LNCaP clone FGC (cell line): ENCODE measurements around the gene PDP2.
"Not testable (repeated sequence)": the region's sequence is repeated elsewhere in the genome, so short reads cannot be mapped to it uniquely, and the experiment has no call there.

Experiments
- DNase-seq: peaks from one replicate; pipeline ENCODE4 v3.0.0-alpha.2; 2011; ENCODE audit warnings: low read depth
- H3K4me3 ChIP-seq: 2 replicates; pipeline ENCODE4 v1.5.1; 2011; ENCODE audit warnings: mild to moderate bottlenecking, low read depth, low read length, control low read depth
- CTCF ChIP-seq: IDR thresholded peaks from 2 replicates; pipeline ENCODE4 v1.5.1; 2012; ENCODE audit warnings: mild to moderate bottlenecking; ENCODE audit not compliant: control insufficient read depth, insufficient read depth; ENCODE audit errors: extremely low read depth

The PDP2 gene

GRCh38 chr16:66859397-66860068, 20.8 kb upstream of the PDP2 start:
- no peak for DNase-seq
- no peak for TF ChIP-seq CTCF

GRCh38 chr16:66862023-66862520, 18.2 kb upstream of the PDP2 start:
- DNase-seq, result no peak
- TF ChIP-seq CTCF, result no peak
- no peak overlapping the region for H3K4me3 ChIP-seq

More at GRCh38 chr16:66859397-66860068, 20.8 kb upstream of the PDP2 start:
- no peak overlapping the region for H3K4me3 ChIP-seq

- DNase-seq, result no peak
- no peak for TF ChIP-seq CTCF
- H3K4me3 ChIP-seq, result no peak overlapping the region
Measured at GRCh38 chr16:66863707-66864106, 16.6 kb upstream of the PDP2 start.

GRCh38 chr16:66869424-66869823, 10.9 kb upstream of the PDP2 start:
- no peak for TF ChIP-seq CTCF

GRCh38 chr16:66871363-66871762, 9.0 kb upstream of the PDP2 start:
- not testable (repeated sequence) for DNase-seq, H3K4me3 ChIP-seq

More at GRCh38 chr16:66869424-66869823, 10.9 kb upstream of the PDP2 start:
- no peak overlapping the region for H3K4me3 ChIP-seq
- no peak for DNase-seq

- no peak for TF ChIP-seq CTCF
- DNase-seq, result no peak
- H3K4me3 ChIP-seq, result no peak overlapping the region
Measured at GRCh38 chr16:66871840-66872239, 8.5 kb upstream of the PDP2 start.

- H3K4me3 ChIP-seq, result peak overlapping the region; percentile 40
- no peak for DNase-seq
- no peak for TF ChIP-seq CTCF
Measured at GRCh38 chr16:66872559-66872942, 7.8 kb upstream of the PDP2 start.
